Right atrium auricular region (tissue), 2 donors: ENCODE results near the gene DDI2. TPM values are rescaled to one million over a fixed set of nuclear protein-coding genes. Genes with fewer than 3 reads are reported as not detected.

ENCODE experiments used
- DNase-seq: peaks from one replicate; pipeline ENCODE4 v3.0.0-alpha.2; 2019; ENCODE audit warnings: low spot score
- H3K27ac ChIP-seq, 2 donors: fragments of 200-600 bp; sonication (generic); 1 replicate in 1 of 2; 2 replicates in 1 of 2; pipeline ENCODE4 v1.5.1; 2016 to 2019
- H3K27me3 ChIP-seq, 2 donors: fragments of 200-600 bp; sonication (generic); one replicate each; pipeline versions ENCODE4 v1.5.1 to v1.6.0; 2017 to 2019
- H3K36me3 ChIP-seq: fragments of 200-600 bp; sonication (generic); one replicate; pipeline ENCODE4 v1.5.1; 2016
- H3K4me1 ChIP-seq, 2 donors: fragments of 200-600 bp; sonication (generic); one replicate each; pipeline versions ENCODE4 v1.5.1 to v1.6.0; 2017 to 2019
- H3K4me3 ChIP-seq, 2 donors: fragments of 200-600 bp; sonication (generic); 1 replicate in 1 of 2; 2 replicates in 1 of 2; pipeline ENCODE4 v1.5.1; 2017 to 2019; ENCODE audit warnings: mild to moderate bottlenecking in 1 of 2, moderate library complexity in 1 of 2
- H3K9me3 ChIP-seq, 2 donors: fragments of 200-600 bp; sonication (generic); one replicate each; pipeline ENCODE4 v1.5.1; 2019
- total RNA-seq, 2 donors: library from RNA; depleted of rRNA; stranded (reverse); fragments of >200 nt; gene quantifications; one replicate each; pipeline ENCODE4 v1.1.0, GENCODE V29; 2016
- TF ChIP-seq, protein P1 (sequence below), 2 donors: fragments of 200-600 bp; sonication (generic); IDR thresholded peaks; one replicate each; pipeline ENCODE4 v1.5.1; 2019; ENCODE audit warnings: antibody characterized with exemption in 2 of 2

DDI2 gene
- total RNA-seq, 2 donors from 2014 or later: 16.5 to 24.7 TPM

- Histone ChIP-seq H3K9me3 (no peaks in the 10 kb centered on the region), H3K27ac (no peak overlapping the region), H3K27me3 (no peaks in the 10 kb centered on the region), H3K4me1 (peaks cover 0 to 61% of the 10 kb centered on the region in 2 donors), H3K4me3 (no peak overlapping the region), H3K36me3 (peaks cover 21% of the 10 kb centered on the region)
- TF ChIP-seq, protein P1, sequence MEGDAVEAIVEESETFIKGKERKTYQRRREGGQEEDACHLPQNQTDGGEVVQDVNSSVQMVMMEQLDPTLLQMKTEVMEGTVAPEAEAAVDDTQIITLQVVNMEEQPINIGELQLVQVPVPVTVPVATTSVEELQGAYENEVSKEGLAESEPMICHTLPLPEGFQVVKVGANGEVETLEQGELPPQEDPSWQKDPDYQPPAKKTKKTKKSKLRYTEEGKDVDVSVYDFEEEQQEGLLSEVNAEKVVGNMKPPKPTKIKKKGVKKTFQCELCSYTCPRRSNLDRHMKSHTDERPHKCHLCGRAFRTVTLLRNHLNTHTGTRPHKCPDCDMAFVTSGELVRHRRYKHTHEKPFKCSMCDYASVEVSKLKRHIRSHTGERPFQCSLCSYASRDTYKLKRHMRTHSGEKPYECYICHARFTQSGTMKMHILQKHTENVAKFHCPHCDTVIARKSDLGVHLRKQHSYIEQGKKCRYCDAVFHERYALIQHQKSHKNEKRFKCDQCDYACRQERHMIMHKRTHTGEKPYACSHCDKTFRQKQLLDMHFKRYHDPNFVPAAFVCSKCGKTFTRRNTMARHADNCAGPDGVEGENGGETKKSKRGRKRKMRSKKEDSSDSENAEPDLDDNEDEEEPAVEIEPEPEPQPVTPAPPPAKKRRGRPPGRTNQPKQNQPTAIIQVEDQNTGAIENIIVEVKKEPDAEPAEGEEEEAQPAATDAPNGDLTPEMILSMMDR (IDR thresholded peaks at IDR 0.05): no peak
- DNase-seq: no peak
These were observed 9.2 kb downstream of the DDI2 start for GRCh38 chr1:15626269-15626950.

- Histone ChIP-seq H3K27me3 (no peaks in the 10 kb centered on the region), H3K36me3 (peaks cover 31% of the 10 kb centered on the region)
These were observed 10.2 kb downstream of the DDI2 start for GRCh38 chr1:15627343-15627988.

GRCh38 chr1:15628003-15628402 is 10.7 kb downstream of the DDI2 start:
- Histone ChIP-seq H3K27ac (peak overlapping the region; percentile 22 to 26), H3K27me3 (no peaks in the 10 kb centered on the region)

More at GRCh38 chr1:15627343-15627988, 10.2 kb downstream of the DDI2 start:
- Histone ChIP-seq H3K4me1 (peaks cover 0 to 50% of the 10 kb centered on the region in 2 donors), H3K4me3 (no peak overlapping the region), H3K9me3 (no peaks in the 10 kb centered on the region), H3K27ac (peak overlapping the region; percentile 22 to 26)
- TF ChIP-seq, protein P1 (IDR thresholded peaks at IDR 0.05): no peak
- no peak for DNase-seq

GRCh38 chr1:15633756-15634420 is 16.6 kb downstream of the DDI2 start:
- TF ChIP-seq, protein P1 (IDR thresholded peaks at IDR 0.05): no peak
- H3K27ac ChIP-seq: no peak overlapping the region

More at GRCh38 chr1:15628003-15628402, 10.7 kb downstream of the DDI2 start:
- TF ChIP-seq, protein P1 (IDR thresholded peaks at IDR 0.05): no peak
- peaks cover 35% of the 10 kb centered on the region for H3K36me3 ChIP-seq
- H3K4me3 ChIP-seq: no peak overlapping the region
- peaks cover 0 to 45% of the 10 kb centered on the region in 2 donors for H3K4me1 ChIP-seq
- no peak for DNase-seq
- H3K9me3 ChIP-seq: no peaks in the 10 kb centered on the region

DNA sequence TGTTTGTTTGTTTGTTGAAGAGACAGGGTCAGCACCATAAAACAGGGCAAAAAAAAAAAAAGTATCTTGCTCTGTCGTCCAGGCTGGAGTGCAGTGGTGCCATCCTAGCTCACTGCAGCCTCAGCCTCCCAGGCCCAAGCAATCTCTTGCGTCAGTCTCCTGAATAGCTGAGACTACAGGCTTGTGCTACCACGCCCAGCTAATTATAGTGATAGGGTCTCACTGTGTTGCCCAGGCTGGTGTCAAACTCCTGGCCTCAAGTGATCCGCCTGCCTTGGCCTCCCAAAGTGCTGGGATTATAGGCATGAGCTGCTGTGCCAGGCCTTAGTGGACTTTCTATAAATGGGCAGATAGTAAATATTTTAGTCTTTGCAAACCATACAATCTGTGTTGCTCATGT is 19.2 kb downstream of the DDI2 start:
- H3K4me1 ChIP-seq: no peaks in the 10 kb centered on the region

More at GRCh38 chr1:15633756-15634420, 16.6 kb downstream of the DDI2 start:
- peaks cover 65% of the 10 kb centered on the region for H3K36me3 ChIP-seq
- no peaks in the 10 kb centered on the region for H3K27me3 ChIP-seq
- peaks cover 0 to 5% of the 10 kb centered on the region in 2 donors for H3K4me1 ChIP-seq
- no peak for DNase-seq
- H3K9me3 ChIP-seq: no peaks in the 10 kb centered on the region
- H3K4me3 ChIP-seq: no peak overlapping the region

More for the DNA sequence above, 19.2 kb downstream of the DDI2 start:
- Histone ChIP-seq H3K27ac (no peak overlapping the region), H3K27me3 (no peaks in the 10 kb centered on the region), H3K36me3 (peaks cover 74% of the 10 kb centered on the region), H3K4me3 (no peak overlapping the region), H3K9me3 (no peaks in the 10 kb centered on the region)
- TF ChIP-seq, protein P1 (IDR thresholded peaks at IDR 0.05): no peak
- no peak for DNase-seq
